ENCODE results near the gene AK1.

The AK1 gene

GRCh38 chr9:127865645-127866464, 11.6 kb downstream of the AK1 start:
- peaks cover 3% of the 10 kb centered on the region for H3K4me1 ChIP-seq (ENCODE audit: insufficient read depth, low read length)
- no peaks in the 10 kb centered on the region for H3K9me3 ChIP-seq (ENCODE audit: low read length)
- no peak overlapping the region for H3K4me3 ChIP-seq (ENCODE audit: low read length)
- H3K27me3 ChIP-seq (ENCODE audit: insufficient read depth, low read length), result no peaks in the 10 kb centered on the region
- H2AFZ ChIP-seq (ENCODE audit: low read depth, low read length), result no peak overlapping the region
- peaks cover 2% of the 10 kb centered on the region for H3K36me3 ChIP-seq (ENCODE audit: insufficient read depth, low read length)

- no peaks in the 10 kb centered on the region for H3K27me3 ChIP-seq (ENCODE audit: insufficient read depth, low read length)
- peaks cover 3% of the 10 kb centered on the region for H3K4me1 ChIP-seq (ENCODE audit: insufficient read depth, low read length)
- H2AFZ ChIP-seq (ENCODE audit: low read depth, low read length), result no peak overlapping the region
- H3K4me3 ChIP-seq (ENCODE audit: low read length), result no peak overlapping the region
- peaks cover 2% of the 10 kb centered on the region for H3K36me3 ChIP-seq (ENCODE audit: insufficient read depth, low read length)
- no peaks in the 10 kb centered on the region for H3K9me3 ChIP-seq (ENCODE audit: low read length)
Measured at GRCh38 chr9:127863191-127863621, 14.3 kb downstream of the AK1 start.

- Histone ChIP-seq H3K4me3 (ENCODE audit: low read length) (no peak overlapping the region), H2AFZ (ENCODE audit: low read depth, low read length) (no peak overlapping the region), H3K27me3 (ENCODE audit: insufficient read depth, low read length) (no peaks in the 10 kb centered on the region), H3K36me3 (ENCODE audit: insufficient read depth, low read length) (no peaks in the 10 kb centered on the region), H3K9me3 (ENCODE audit: low read length) (no peaks in the 10 kb centered on the region), H3K4me1 (ENCODE audit: insufficient read depth, low read length) (peaks cover 3% of the 10 kb centered on the region)
Measured at GRCh38 chr9:127862075-127863011, 15.1 kb downstream of the AK1 start.

DNA sequence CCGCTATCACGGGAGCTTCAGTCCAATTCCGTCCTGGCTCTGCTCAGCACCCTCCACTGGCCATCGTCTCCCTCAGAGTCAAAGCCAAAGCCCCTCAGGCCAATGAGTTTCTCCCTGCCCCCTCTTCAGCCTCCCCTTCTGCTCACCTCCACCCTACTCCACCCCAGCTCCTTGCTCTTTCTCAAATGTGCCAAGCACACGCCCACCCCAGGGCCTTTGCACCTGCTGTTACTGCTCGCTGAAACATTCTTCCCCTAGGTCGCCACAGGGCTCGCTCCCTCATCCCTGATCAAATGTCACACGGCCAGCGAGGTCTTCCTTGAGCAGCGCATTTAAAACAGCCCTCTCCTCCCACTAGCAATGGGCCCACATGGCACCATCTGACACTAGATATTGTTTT, 16.7 kb downstream of the AK1 start:
- H2AFZ ChIP-seq (ENCODE audit: low read depth, low read length), result no peak overlapping the region
- no peaks in the 10 kb centered on the region for H3K27me3 ChIP-seq (ENCODE audit: insufficient read depth, low read length)
- H3K4me1 ChIP-seq (ENCODE audit: insufficient read depth, low read length), result peaks cover 3% of the 10 kb centered on the region
- no peak overlapping the region for H3K4me3 ChIP-seq (ENCODE audit: low read length)
- no peaks in the 10 kb centered on the region for H3K36me3 ChIP-seq (ENCODE audit: insufficient read depth, low read length)
- no peaks in the 10 kb centered on the region for H3K9me3 ChIP-seq (ENCODE audit: low read length)

DNA sequence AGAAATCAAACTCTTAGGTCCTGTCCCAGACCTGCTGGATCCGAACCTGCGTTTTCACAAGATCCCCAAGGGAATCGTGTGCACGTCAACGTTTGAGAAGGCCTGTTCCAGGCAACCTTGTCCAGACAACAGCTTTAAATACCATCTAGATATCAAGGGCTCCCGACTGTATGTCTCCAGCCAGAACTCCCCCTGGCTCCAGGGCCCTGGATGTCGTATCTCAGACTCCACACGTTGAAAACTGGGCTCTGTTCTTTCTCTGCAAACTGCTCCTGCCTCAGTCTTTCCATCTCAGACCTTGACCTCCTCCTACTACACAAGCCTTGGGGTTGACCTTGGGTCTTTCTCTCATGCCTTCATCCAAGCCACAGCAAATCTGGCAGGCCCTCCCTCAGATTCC, 17.2 kb downstream of the AK1 start:
- Histone ChIP-seq H2AFZ (ENCODE audit: low read depth, low read length) (no peak overlapping the region), H3K27me3 (ENCODE audit: insufficient read depth, low read length) (no peaks in the 10 kb centered on the region), H3K36me3 (ENCODE audit: insufficient read depth, low read length) (no peaks in the 10 kb centered on the region), H3K4me1 (ENCODE audit: insufficient read depth, low read length) (peaks cover 3% of the 10 kb centered on the region), H3K9me3 (ENCODE audit: low read length) (no peaks in the 10 kb centered on the region), H3K4me3 (ENCODE audit: low read length) (no peak overlapping the region)

- Histone ChIP-seq H3K9me3 (ENCODE audit: low read length) (no peaks in the 10 kb centered on the region), H3K4me1 (ENCODE audit: insufficient read depth, low read length) (no peaks in the 10 kb centered on the region), H3K27me3 (ENCODE audit: insufficient read depth, low read length) (peaks cover 2% of the 10 kb centered on the region), H2AFZ (ENCODE audit: low read depth, low read length) (no peak overlapping the region), H3K36me3 (ENCODE audit: insufficient read depth, low read length) (no peaks in the 10 kb centered on the region), H3K4me3 (ENCODE audit: low read length) (no peak overlapping the region)
Measured at GRCh38 chr9:127858041-127858512, 19.4 kb downstream of the AK1 start.

- no peaks in the 10 kb centered on the region for H3K4me1 ChIP-seq (ENCODE audit: insufficient read depth, low read length)
- no peak overlapping the region for H2AFZ ChIP-seq (ENCODE audit: low read depth, low read length)
- H3K36me3 ChIP-seq (ENCODE audit: insufficient read depth, low read length), result no peaks in the 10 kb centered on the region
- peaks cover 2% of the 10 kb centered on the region for H3K27me3 ChIP-seq (ENCODE audit: insufficient read depth, low read length)
- H3K4me3 ChIP-seq (ENCODE audit: low read length), result no peak overlapping the region
- H3K9me3 ChIP-seq (ENCODE audit: low read length), result no peaks in the 10 kb centered on the region
Measured at GRCh38 chr9:127857278-127857677, 20.2 kb downstream of the AK1 start.

- no peak overlapping the region for H2AFZ ChIP-seq (ENCODE audit: low read depth, low read length)
- peaks cover 2% of the 10 kb centered on the region for H3K27me3 ChIP-seq (ENCODE audit: insufficient read depth, low read length)
- H3K36me3 ChIP-seq (ENCODE audit: insufficient read depth, low read length), result no peaks in the 10 kb centered on the region
- H3K4me3 ChIP-seq (ENCODE audit: low read length), result no peak overlapping the region
- no peaks in the 10 kb centered on the region for H3K4me1 ChIP-seq (ENCODE audit: insufficient read depth, low read length)
- no peaks in the 10 kb centered on the region for H3K9me3 ChIP-seq (ENCODE audit: low read length)
Measured at GRCh38 chr9:127856729-127857116, 20.8 kb downstream of the AK1 start.

DNA sequence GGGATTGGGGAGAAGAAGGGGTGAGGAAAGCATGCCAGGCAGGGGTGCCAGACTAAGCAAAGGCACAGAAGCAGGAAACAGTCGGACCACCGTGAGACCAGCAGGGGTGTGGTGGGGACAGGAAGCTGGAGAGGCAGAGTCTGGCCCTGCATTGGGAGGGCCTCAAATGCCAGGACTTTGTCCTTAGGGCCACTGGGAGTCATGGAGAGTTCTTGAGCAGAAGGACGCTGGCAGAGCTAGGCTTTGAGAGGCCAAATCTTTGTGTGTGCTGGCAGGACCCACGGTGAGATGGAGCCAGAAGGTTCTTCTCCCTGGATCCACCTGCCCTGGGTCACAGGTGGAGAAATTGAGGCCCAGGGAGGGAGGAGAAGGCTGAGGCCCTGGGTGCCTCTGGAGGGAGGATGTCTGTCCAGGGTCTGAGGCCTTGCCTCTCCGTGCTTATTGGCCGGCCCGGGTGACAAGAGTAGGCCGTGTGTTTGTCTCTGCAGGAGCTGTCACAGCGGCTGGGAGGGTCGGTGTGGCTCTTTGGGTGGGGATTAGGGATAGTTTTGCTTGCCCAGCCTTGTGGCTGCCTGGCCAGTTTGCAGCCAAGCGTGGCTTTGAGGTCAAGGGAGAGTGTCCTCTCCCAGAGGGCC, 21.3 kb downstream of the AK1 start:
- Histone ChIP-seq H3K9me3 (ENCODE audit: low read length) (no peaks in the 10 kb centered on the region), H2AFZ (ENCODE audit: low read depth, low read length) (no peak overlapping the region), H3K4me1 (ENCODE audit: insufficient read depth, low read length) (no peaks in the 10 kb centered on the region)

GRCh38 chr9:127855522-127855921, 22.0 kb downstream of the AK1 start:
- Histone ChIP-seq H3K4me1 (ENCODE audit: insufficient read depth, low read length) (no peaks in the 10 kb centered on the region), H3K9me3 (ENCODE audit: low read length) (no peaks in the 10 kb centered on the region), H3K36me3 (ENCODE audit: insufficient read depth, low read length) (no peaks in the 10 kb centered on the region), H2AFZ (ENCODE audit: low read depth, low read length) (no peak overlapping the region), H3K27me3 (ENCODE audit: insufficient read depth, low read length) (peaks cover 2% of the 10 kb centered on the region), H3K4me3 (ENCODE audit: low read length) (no peak overlapping the region)

More for the DNA sequence above, 21.3 kb downstream of the AK1 start:
- Histone ChIP-seq H3K4me3 (ENCODE audit: low read length) (no peak overlapping the region), H3K36me3 (ENCODE audit: insufficient read depth, low read length) (no peaks in the 10 kb centered on the region), H3K27me3 (ENCODE audit: insufficient read depth, low read length) (peaks cover 2% of the 10 kb centered on the region)

DNA sequence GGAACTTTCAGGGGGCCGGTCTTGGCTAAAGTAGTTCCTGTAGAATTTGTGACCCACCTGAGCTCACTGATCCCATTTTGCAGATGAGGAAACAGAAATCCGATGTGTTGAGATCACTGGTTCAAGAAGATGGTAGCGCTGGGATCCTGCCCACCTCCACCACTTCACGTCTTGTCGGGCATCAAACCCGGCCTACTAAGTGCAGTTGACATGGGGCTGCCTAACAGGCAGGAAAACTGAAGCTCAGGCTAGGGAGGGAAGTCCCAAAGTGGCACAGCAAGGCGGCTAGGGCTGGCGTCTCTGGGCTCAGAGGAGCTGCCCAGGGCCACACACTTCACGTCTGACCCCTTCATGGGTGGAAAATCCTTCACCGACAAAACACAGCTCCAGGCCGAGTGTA, 22.5 kb downstream of the AK1 start:
- no peak overlapping the region for H2AFZ ChIP-seq (ENCODE audit: low read depth, low read length)
- H3K4me1 ChIP-seq (ENCODE audit: insufficient read depth, low read length), result no peaks in the 10 kb centered on the region
- no peaks in the 10 kb centered on the region for H3K9me3 ChIP-seq (ENCODE audit: low read length)
- H3K4me3 ChIP-seq (ENCODE audit: low read length), result no peak overlapping the region
- H3K27me3 ChIP-seq (ENCODE audit: insufficient read depth, low read length), result peaks cover 2% of the 10 kb centered on the region
- no peaks in the 10 kb centered on the region for H3K36me3 ChIP-seq (ENCODE audit: insufficient read depth, low read length)

- Histone ChIP-seq H3K9me3 (ENCODE audit: low read length) (peaks cover 5% of the 10 kb centered on the region), H3K36me3 (ENCODE audit: insufficient read depth, low read length) (no peaks in the 10 kb centered on the region), H3K27me3 (ENCODE audit: insufficient read depth, low read length) (peaks cover 2% of the 10 kb centered on the region), H2AFZ (ENCODE audit: low read depth, low read length) (no peak within 1 kb of the TSS), H3K4me1 (ENCODE audit: insufficient read depth, low read length) (no peaks in the 10 kb centered on the region), H3K4me3 (ENCODE audit: low read length) (no peak within 1 kb of the TSS)
Measured at GRCh38 chr9:127854184-127854806, 23.2 kb downstream of the AK1 start, which contains the start of gene ENG. Gene ENG (minus strand): TSS chr9:127854658. CDS start chr9:127854355, 303 bp downstream.
